GM20431 (cell line): ENCODE data around the gene EVI5.
"Not testable (repeated sequence)": the region's sequence is repeated elsewhere in the genome, so short reads cannot be mapped to it uniquely, and the experiment has no call there.

ENCODE experiments used
- in situ Hi-C: fragments of 300-500 bp; cut with MseI, MboI; formaldehyde crosslinking; loops from one replicate; pipeline ENCODE4 v1.15.0; 2020; ENCODE audit warnings: low sequenced_read_pairs; ENCODE audit not compliant: unreplicated experiment

The EVI5 gene

GRCh38 chr1:92589361-92589760 is 195.5 kb downstream of the EVI5 start:
- in situ Hi-C loops, result not testable (repeated sequence)

GRCh38 chr1:92587445-92587844 is 197.5 kb downstream of the EVI5 start:
- in situ Hi-C loops, result no loop called here

GRCh38 chr1:92585831-92586230 is 199.1 kb downstream of the EVI5 start:
- in situ Hi-C loops, result no loop called here

- in situ Hi-C loops, result not testable (repeated sequence)
These were observed 200.1 kb downstream of the EVI5 start for GRCh38 chr1:92584810-92585209.

- in situ Hi-C loops, result no loop called here
These were observed 200.8 kb downstream of the EVI5 start for GRCh38 chr1:92583821-92584760.

GRCh38 chr1:92577261-92577895 is 207.5 kb downstream of the EVI5 start:
- in situ Hi-C loops, result no loop called here

- in situ Hi-C loops, result no loop called here
These were observed 209.8 kb downstream of the EVI5 start for GRCh38 chr1:92575123-92575522.

GRCh38 chr1:92572520-92572919 is 212.4 kb downstream of the EVI5 start:
- in situ Hi-C loops, result no loop called here

GRCh38 chr1:92571578-92571977 is 213.3 kb downstream of the EVI5 start:
- in situ Hi-C loops, result no loop called here

GRCh38 chr1:92567211-92567868 is 217.6 kb downstream of the EVI5 start:
- in situ Hi-C loops, result no loop called here

- in situ Hi-C loops, result no loop called here
These were observed 221.3 kb downstream of the EVI5 start for GRCh38 chr1:92563457-92564216.

GRCh38 chr1:92556350-92556749 is 228.6 kb downstream of the EVI5 start:
- in situ Hi-C loops, result no loop called here

- in situ Hi-C loops, result no loop called here
These were observed 230.7 kb downstream of the EVI5 start for GRCh38 chr1:92554216-92554615.

- in situ Hi-C loops, result no loop called here
These were observed 233.0 kb downstream of the EVI5 start for GRCh38 chr1:92551916-92552315.

- in situ Hi-C loops, result no loop called here
These were observed 240.1 kb downstream of the EVI5 start for GRCh38 chr1:92544756-92545165.

- in situ Hi-C loops, result no loop called here
These were observed 241.5 kb downstream of the EVI5 start for GRCh38 chr1:92543131-92544055.

GRCh38 chr1:92538413-92539061 is 246.4 kb downstream of the EVI5 start:
- in situ Hi-C loops, result no loop called here

GRCh38 chr1:92538048-92538412 is 246.9 kb downstream of the EVI5 start:
- in situ Hi-C loops, result no loop called here
